GM12891 (cell line): ENCODE data around the gene SREK1.

Experiments used
- POLR2A ChIP-seq: IDR thresholded peaks from 2 replicates; pipeline ENCODE4 v1.6.1; 2011; ENCODE audit warnings: low read depth, low read length, control low read depth
- POLR2AphosphoS5 ChIP-seq: IDR thresholded peaks from 2 replicates; pipeline ENCODE4 v1.6.1; 2011; ENCODE audit warnings: low read depth, low read length, control low read depth

GRCh38 chr5:66151491-66151890 lies 7.4 kb downstream of the SREK1 start:
- TF ChIP-seq POLR2A (no peak; the same call in 1 of the 2 replicates), POLR2AphosphoS5 (no peak)
